Choroid plexus epithelial cell (primary cell): ENCODE results near the gene BRI3.

ENCODE experiments used
- DNase-seq: peaks from one replicate; pipeline ENCODE4 v3.0.0-alpha.2; 2010; ENCODE audit warnings: low read depth
- H3K4me3 ChIP-seq: 2 replicates; pipeline ENCODE4 v1.5.1; 2011; ENCODE audit warnings: low read depth, mild to moderate bottlenecking, control low read depth, low read length, moderate library complexity
- TF ChIP-seq, protein P1 (sequence below): conservative IDR thresholded peaks from 2 replicates; pipeline ENCODE4 v1.5.1; 2011; ENCODE audit warnings: low read depth, mild to moderate bottlenecking, control low read depth, inconsistent platforms, low read length, moderate library complexity

Gene BRI3

GRCh38 chr7:98335411-98335977 lies 54.0 kb downstream of the BRI3 start:
- no peak for DNase-seq
- TF ChIP-seq, protein P1, sequence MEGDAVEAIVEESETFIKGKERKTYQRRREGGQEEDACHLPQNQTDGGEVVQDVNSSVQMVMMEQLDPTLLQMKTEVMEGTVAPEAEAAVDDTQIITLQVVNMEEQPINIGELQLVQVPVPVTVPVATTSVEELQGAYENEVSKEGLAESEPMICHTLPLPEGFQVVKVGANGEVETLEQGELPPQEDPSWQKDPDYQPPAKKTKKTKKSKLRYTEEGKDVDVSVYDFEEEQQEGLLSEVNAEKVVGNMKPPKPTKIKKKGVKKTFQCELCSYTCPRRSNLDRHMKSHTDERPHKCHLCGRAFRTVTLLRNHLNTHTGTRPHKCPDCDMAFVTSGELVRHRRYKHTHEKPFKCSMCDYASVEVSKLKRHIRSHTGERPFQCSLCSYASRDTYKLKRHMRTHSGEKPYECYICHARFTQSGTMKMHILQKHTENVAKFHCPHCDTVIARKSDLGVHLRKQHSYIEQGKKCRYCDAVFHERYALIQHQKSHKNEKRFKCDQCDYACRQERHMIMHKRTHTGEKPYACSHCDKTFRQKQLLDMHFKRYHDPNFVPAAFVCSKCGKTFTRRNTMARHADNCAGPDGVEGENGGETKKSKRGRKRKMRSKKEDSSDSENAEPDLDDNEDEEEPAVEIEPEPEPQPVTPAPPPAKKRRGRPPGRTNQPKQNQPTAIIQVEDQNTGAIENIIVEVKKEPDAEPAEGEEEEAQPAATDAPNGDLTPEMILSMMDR = no peak
- H3K4me3 ChIP-seq = no peak overlapping the region

- no peak for DNase-seq
- H3K4me3 ChIP-seq = no peak overlapping the region
- TF ChIP-seq, protein P1 = no peak
These were observed 57.0 kb downstream of the BRI3 start for GRCh38 chr7:98338441-98338840.

DNA sequence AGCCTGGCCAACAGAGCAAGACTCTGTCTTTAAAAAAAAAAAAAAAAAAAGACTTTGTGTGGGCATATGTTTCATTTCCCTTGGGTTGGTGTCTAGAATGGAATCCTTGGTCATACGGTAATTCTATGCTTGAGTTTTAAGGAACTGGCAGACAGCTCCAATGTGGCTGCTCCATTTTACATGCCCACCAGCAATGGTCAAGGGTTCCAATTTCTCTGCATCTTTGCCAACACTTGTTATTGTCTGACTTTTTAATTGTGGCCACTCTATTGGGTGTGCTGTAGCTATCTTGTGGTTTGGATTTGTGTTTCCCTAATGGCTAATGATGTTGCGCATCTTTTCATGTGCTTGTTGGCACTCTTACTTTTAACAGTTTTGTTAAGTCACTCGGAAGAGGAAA lies 57.6 kb downstream of the BRI3 start:
- TF ChIP-seq, protein P1 = no peak
- no peak overlapping the region for H3K4me3 ChIP-seq
- DNase-seq = no peak

- H3K4me3 ChIP-seq = no peak overlapping the region
- peak; percentile 50 for DNase-seq
- TF ChIP-seq, protein P1 = no peak
These were observed 59.6 kb downstream of the BRI3 start for GRCh38 chr7:98341106-98341505.
